NCI-H526 treated with DMSO at 0.1 percent for 48 hours (cell line): ENCODE measurements around the gene PLEKHH3.
"Not testable (repeated sequence)": the region's sequence is repeated elsewhere in the genome, so short reads cannot be mapped to it uniquely, and the experiment has no call there.

Experiments used
- DNase-seq: peaks from one replicate; lab custom pipeline; 2025; lab: John Stamatoyannopoulos, UW

The PLEKHH3 gene

GRCh38 chr17:42632949-42633444 lies 43.8 kb downstream of the PLEKHH3 start:
- DNase-seq = no peak

- DNase-seq = no peak
Observed at GRCh38 chr17:42629411-42630009, 47.3 kb downstream of the PLEKHH3 start.

- DNase-seq = not testable (repeated sequence)
Observed at GRCh38 chr17:42627032-42627764, 49.6 kb downstream of the PLEKHH3 start.

GRCh38 chr17:42623732-42624596 lies 52.8 kb downstream of the PLEKHH3 start:
- DNase-seq = no peak

GRCh38 chr17:42623271-42623670 lies 53.5 kb downstream of the PLEKHH3 start:
- no peak for DNase-seq

GRCh38 chr17:42621987-42622386 lies 54.8 kb downstream of the PLEKHH3 start:
- not testable (repeated sequence) for DNase-seq

- DNase-seq = peak; percentile 42
Observed at GRCh38 chr17:42618442-42619150, 58.2 kb downstream of the PLEKHH3 start.

- DNase-seq = no peak
Observed at GRCh38 chr17:42617956-42618431, 58.8 kb downstream of the PLEKHH3 start.
